GM12878 (cell line): ENCODE results near the gene IL16. TPM values are rescaled to one million over a fixed set of nuclear protein-coding genes. Genes with fewer than 3 reads are reported as not detected.

Source experiments
- ATAC-seq: fragments of 200-7000 bp; cut with Tn5 transposase; 3 replicates; pipeline ENCODE4 v1.9.1; 2020; ENCODE audit warnings: mild to moderate bottlenecking, moderate library complexity
- BruUV-seq: library from RNA; stranded (reverse); fragments of 400-500 nt; replicated peaks from 2 replicates; lab custom pipeline; 2021; lab: Mats Ljungman, UMichigan
- CTCF ChIA-PET: fragments of 300-600 bp; sonication (Branson Sonifier 250); formaldehyde crosslinking; extraction: SDS; loops from one replicate; lab custom pipeline; 2021; ENCODE audit warnings: inconsistent platforms; lab: Yijun Ruan, JAX
- POLR2A ChIA-PET: fragments of 350-600 bp; formaldehyde crosslinking; extraction: SDS; loops from one replicate; lab custom pipeline; 2021; ENCODE audit warnings: inconsistent platforms; lab: Charles Lee
- RAD21 ChIA-PET: fragments of 300-600 bp; sonication (Branson Sonifier 250); formaldehyde crosslinking; loops from one replicate; lab custom pipeline; 2023; ENCODE audit warnings: antibody characterized with exemption; ENCODE audit not compliant: unreplicated experiment; lab: Charles Lee
- SMC1A ChIA-PET: fragments of 300-600 bp; sonication (Branson Sonifier 250); formaldehyde crosslinking; loops from one replicate; lab custom pipeline; 2023; ENCODE audit not compliant: unreplicated experiment, uncharacterized antibody; lab: Charles Lee
- DNase-seq: peaks from one replicate; pipeline ENCODE4 v3.0.0-alpha.2; 2011; ENCODE audit warnings: low read depth, low spot score
- FAIRE-seq: peaks from 3 replicates; lab custom pipeline; 2011; peaks lifted over from hg19 to GRCh38; lab: Jason Lieb, UNC
- H2AFZ ChIP-seq: 2 replicates; pipeline ENCODE4 v1.6.0; 2011; ENCODE audit warnings: low read depth, low read length, control low read depth; ENCODE audit not compliant: control insufficient read depth
- H3K27ac ChIP-seq: 2 replicates; pipeline ENCODE4 v1.5.1; 2011; ENCODE audit warnings: control low read depth; ENCODE audit not compliant: control insufficient read depth, insufficient read depth
- H3K27me3 ChIP-seq, 2 experiments: replicated peaks in 1 of 2; 2 replicates each; pipeline versions ENCODE4 v1.6.0 to v1.6.1; 2011; ENCODE audit warnings: low read length in 1 of 2; ENCODE audit not compliant: control insufficient read depth in 2 of 2, insufficient read depth in 2 of 2
- H3K36me3 ChIP-seq, 2 experiments: 2 replicates each; pipeline ENCODE4 v1.5.1; 2011; ENCODE audit warnings: low read length in 1 of 2; ENCODE audit not compliant: control insufficient read depth in 2 of 2, insufficient read depth in 2 of 2
- H3K4me1 ChIP-seq: 2 replicates; pipeline ENCODE4 v1.6.1; 2011; ENCODE audit warnings: mild to moderate bottlenecking, low read length, moderate library complexity, mixed read lengths; ENCODE audit not compliant: control insufficient read depth, insufficient read depth
- H3K4me2 ChIP-seq: 2 replicates; pipeline ENCODE4 v1.6.0; 2011; ENCODE audit warnings: control low read depth; ENCODE audit not compliant: control insufficient read depth, insufficient read depth
- H3K4me3 ChIP-seq: fragments of 200-600 bp; sonication (generic); 2 replicates; pipeline ENCODE4 v1.5.1; 2016
- H3K79me2 ChIP-seq: 2 replicates; pipeline ENCODE4 v1.6.0; 2011; ENCODE audit warnings: low read length; ENCODE audit not compliant: control insufficient read depth, insufficient read depth
- H3K9ac ChIP-seq: 2 replicates; pipeline ENCODE4 v1.8.0; 2011; ENCODE audit warnings: low read length, control low read depth, mixed read lengths; ENCODE audit not compliant: control insufficient read depth, insufficient read depth
- H3K9me3 ChIP-seq: replicated peaks from 3 replicates; pipeline ENCODE4 v1.5.1; 2011; ENCODE audit warnings: mild to moderate bottlenecking, low read length; ENCODE audit not compliant: control insufficient read depth, insufficient read depth
- H4K20me1 ChIP-seq: 2 replicates; pipeline ENCODE4 v1.6.0; 2011; ENCODE audit not compliant: control insufficient read depth, insufficient read depth
- FOXM1 ChIP-seq: IDR thresholded peaks from 2 replicates; pipeline ENCODE4 v1.6.1; 2012; ENCODE audit warnings: low read depth, mild to moderate bottlenecking, inconsistent platforms, low read length, moderate library complexity
- GATAD2B ChIP-seq: fragments of 450-650 bp; conservative IDR thresholded peaks from 2 replicates; pipeline ENCODE4 v1.6.1; 2017; ENCODE audit warnings: low read depth, mild to moderate bottlenecking, moderate library complexity
- MTA3 ChIP-seq: IDR thresholded peaks from 2 replicates; pipeline ENCODE4 v1.6.1; 2012; ENCODE audit warnings: low read length, inconsistent platforms, borderline replicate concordance
- PML ChIP-seq: IDR thresholded peaks from 2 replicates; pipeline ENCODE4 v1.6.1; 2012; ENCODE audit warnings: low read length, inconsistent platforms
- RBBP5 ChIP-seq: fragments of 200-600 bp; sonication (generic); conservative IDR thresholded peaks from 2 replicates; pipeline ENCODE4 v1.6.1; 2016
- RFX5 ChIP-seq: IDR thresholded peaks from 2 replicates; pipeline ENCODE4 v1.6.1; 2011; ENCODE audit warnings: low read depth, low read length, improper control_type of control experiment
- SP1 ChIP-seq: IDR thresholded peaks from one replicate; pipeline ENCODE4 v1.6.1; 2011; ENCODE audit warnings: low read depth, low read length
- SRF ChIP-seq, 2 experiments: IDR thresholded peaks; 2 replicates each; pipeline ENCODE4 v1.6.1; 2011; ENCODE audit warnings: low read depth in 2 of 2, low read length in 2 of 2, mild to moderate bottlenecking in 1 of 2, moderate library complexity in 1 of 2
- ZNF622 ChIP-seq: fragments of 450-650 bp; IDR thresholded peaks from 2 replicates; pipeline ENCODE4 v1.6.1; 2017; ENCODE audit warnings: mild to moderate bottlenecking, inconsistent platforms
- WGBS: methylation state at CpG from one replicate; pipeline ENCODE4 v1.1.6; 2016; ENCODE audit warnings: low lambda C conversion rate; ENCODE audit not compliant: insufficient replicate concordance, insufficient coverage; ENCODE audit errors: missing lambda C conversion rate; 5-methylcytosine and 5-hydroxymethylcytosine counted together
- in situ Hi-C: fragments of 300-500 bp; cut with MboI; formaldehyde crosslinking; loops from 9 replicates; pipeline ENCODE4 v1.14.3; 2018; ENCODE audit warnings: mixed read lengths
- intact Hi-C: fragments of 100-400 bp; cut with micrococcal nuclease; formaldehyde crosslinking; loops from one replicate; pipeline ENCODE4 v1.14.2; 2022; ENCODE audit not compliant: unreplicated experiment
- polyA plus RNA-seq, 11 experiments: library from polyadenylated mRNA; depleted of rRNA in 4 of 11; unstranded in 6 of 11; stranded (reverse) in 5 of 11; fragments of >200 nt; fragmentation: Nextera tagmentation in 4 of 11; fragmentation: Illumina TruSeq in 1 of 11; extraction: Ambion mirVana in 4 of 11; extraction: Trizol in 1 of 11; gene quantifications; 1 replicate in 1 of 11; 2 replicates in 10 of 11; pipeline versions ENCODE4 v1.2.1 to v1.2.3, GENCODE V29; 2011 to 2016; ENCODE audit warnings: inconsistent platforms in 2 of 11, missing spikeins in 2 of 11, low read depth in 1 of 11
- total RNA-seq, 4 experiments: library from RNA; depleted of rRNA in 3 of 4; stranded (reverse); fragments of >200 nt in 3 of 4; fragmentation: Illumina TruSeq in 1 of 4; extraction: Trizol in 1 of 4; gene quantifications; 2 replicates each; pipeline versions ENCODE4 v1.2.1 to v1.2.3, GENCODE V29; 2013 to 2021
- TF ChIP-seq, protein P1 (sequence below): fragments of 450-650 bp; IDR thresholded peaks from 2 replicates; pipeline ENCODE4 v1.6.1; 2017; ENCODE audit warnings: antibody characterized with exemption, mild to moderate bottlenecking, moderate library complexity
- TF ChIP-seq, protein P2 (sequence below): IDR thresholded peaks from 2 replicates; pipeline ENCODE4 v1.6.1; 2012; ENCODE audit warnings: low read depth, low read length, improper control_type of control experiment
- TF ChIP-seq, protein P3 (sequence below): fragments of 450-650 bp; IDR thresholded peaks from 2 replicates; pipeline ENCODE4 v1.6.1; 2016; ENCODE audit warnings: mild to moderate bottlenecking

IL16 gene
- total and polyA plus RNA-seq, 10 of the 15 experiments (the other 5 are each of a cell fraction or from before 2014, with no cell fraction given): 21.7 to 206 (median 44.5) TPM

GRCh38 chr15:81227716-81228115 lies 31.0 kb downstream of the IL16 start:
- SMC1A ChIA-PET: no interaction called here
- no peak for ATAC-seq
- no peak overlapping the region for H3K4me2 ChIP-seq

More at GRCh38 chr15:81227716-81228115, 31.0 kb downstream of the IL16 start:
- FAIRE-seq (no peak), DNase-seq (no peak)
- intact Hi-C loops (no loop called here), in situ Hi-C loops (no loop called here)
- Histone ChIP-seq H3K9me3 (no peaks in the 10 kb centered on the region), H3K79me2 (no peaks in the 10 kb centered on the region), H3K4me1 (no peaks in the 10 kb centered on the region), H3K27me3 (no peaks in the 10 kb centered on the region; a peak in 1 of 4 replicates), H3K4me3 (no peak overlapping the region), H4K20me1 (no peaks in the 10 kb centered on the region), H2AFZ (no peak overlapping the region), H3K27ac (no peak overlapping the region), H3K36me3 (no peaks in the 10 kb centered on the region), H3K9ac (no peak overlapping the region)
- ChIA-PET RAD21 (no interaction called here), POLR2A (no interaction called here), CTCF (no interaction called here)
- 40% methylated on average over 5 of the region's 5 CpGs for WGBS
- TF ChIP-seq PML: no peak
- no peak for TF ChIP-seq RFX5
- TF ChIP-seq, protein P1, sequence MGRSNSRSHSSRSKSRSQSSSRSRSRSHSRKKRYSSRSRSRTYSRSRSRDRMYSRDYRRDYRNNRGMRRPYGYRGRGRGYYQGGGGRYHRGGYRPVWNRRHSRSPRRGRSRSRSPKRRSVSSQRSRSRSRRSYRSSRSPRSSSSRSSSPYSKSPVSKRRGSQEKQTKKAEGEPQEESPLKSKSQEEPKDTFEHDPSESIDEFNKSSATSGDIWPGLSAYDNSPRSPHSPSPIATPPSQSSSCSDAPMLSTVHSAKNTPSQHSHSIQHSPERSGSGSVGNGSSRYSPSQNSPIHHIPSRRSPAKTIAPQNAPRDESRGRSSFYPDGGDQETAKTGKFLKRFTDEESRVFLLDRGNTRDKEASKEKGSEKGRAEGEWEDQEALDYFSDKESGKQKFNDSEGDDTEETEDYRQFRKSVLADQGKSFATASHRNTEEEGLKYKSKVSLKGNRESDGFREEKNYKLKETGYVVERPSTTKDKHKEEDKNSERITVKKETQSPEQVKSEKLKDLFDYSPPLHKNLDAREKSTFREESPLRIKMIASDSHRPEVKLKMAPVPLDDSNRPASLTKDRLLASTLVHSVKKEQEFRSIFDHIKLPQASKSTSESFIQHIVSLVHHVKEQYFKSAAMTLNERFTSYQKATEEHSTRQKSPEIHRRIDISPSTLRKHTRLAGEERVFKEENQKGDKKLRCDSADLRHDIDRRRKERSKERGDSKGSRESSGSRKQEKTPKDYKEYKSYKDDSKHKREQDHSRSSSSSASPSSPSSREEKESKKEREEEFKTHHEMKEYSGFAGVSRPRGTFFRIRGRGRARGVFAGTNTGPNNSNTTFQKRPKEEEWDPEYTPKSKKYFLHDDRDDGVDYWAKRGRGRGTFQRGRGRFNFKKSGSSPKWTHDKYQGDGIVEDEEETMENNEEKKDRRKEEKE: no peak
- TF ChIP-seq SRF (IDR thresholded peaks at IDR 0.05; ENCODE audit: low read depth in 2 of 2, low read length in 2 of 2): no peak
- TF ChIP-seq SP1: no peak
- TF ChIP-seq ZNF622: no peak
- TF ChIP-seq, protein P2, sequence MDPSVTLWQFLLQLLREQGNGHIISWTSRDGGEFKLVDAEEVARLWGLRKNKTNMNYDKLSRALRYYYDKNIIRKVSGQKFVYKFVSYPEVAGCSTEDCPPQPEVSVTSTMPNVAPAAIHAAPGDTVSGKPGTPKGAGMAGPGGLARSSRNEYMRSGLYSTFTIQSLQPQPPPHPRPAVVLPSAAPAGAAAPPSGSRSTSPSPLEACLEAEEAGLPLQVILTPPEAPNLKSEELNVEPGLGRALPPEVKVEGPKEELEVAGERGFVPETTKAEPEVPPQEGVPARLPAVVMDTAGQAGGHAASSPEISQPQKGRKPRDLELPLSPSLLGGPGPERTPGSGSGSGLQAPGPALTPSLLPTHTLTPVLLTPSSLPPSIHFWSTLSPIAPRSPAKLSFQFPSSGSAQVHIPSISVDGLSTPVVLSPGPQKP: no peak
- no peak for TF ChIP-seq GATAD2B
- TF ChIP-seq, protein P3, sequence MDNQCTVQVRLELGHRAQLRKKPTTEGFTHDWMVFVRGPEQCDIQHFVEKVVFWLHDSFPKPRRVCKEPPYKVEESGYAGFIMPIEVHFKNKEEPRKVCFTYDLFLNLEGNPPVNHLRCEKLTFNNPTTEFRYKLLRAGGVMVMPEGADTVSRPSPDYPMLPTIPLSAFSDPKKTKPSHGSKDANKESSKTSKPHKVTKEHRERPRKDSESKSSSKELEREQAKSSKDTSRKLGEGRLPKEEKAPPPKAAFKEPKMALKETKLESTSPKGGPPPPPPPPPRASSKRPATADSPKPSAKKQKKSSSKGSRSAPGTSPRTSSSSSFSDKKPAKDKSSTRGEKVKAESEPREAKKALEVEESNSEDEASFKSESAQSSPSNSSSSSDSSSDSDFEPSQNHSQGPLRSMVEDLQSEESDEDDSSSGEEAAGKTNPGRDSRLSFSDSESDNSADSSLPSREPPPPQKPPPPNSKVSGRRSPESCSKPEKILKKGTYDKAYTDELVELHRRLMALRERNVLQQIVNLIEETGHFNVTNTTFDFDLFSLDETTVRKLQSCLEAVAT: no peak
- no peak for TF ChIP-seq RBBP5
- no peak for TF ChIP-seq FOXM1
- TF ChIP-seq MTA3: no peak
- BruUV-seq: no TSS peak
